Neural cell (in vitro differentiated cells): ENCODE data around the gene MAPK8IP3. TPM values are rescaled to one million over a fixed set of nuclear protein-coding genes. Genes with fewer than 3 reads are reported as not detected.

ENCODE experiments used
- H2AFZ ChIP-seq: fragments of 200-600, 300-800 bp; sonication (generic), shearing (Covaris generic); 2 replicates; pipeline ENCODE4 v1.6.0; 2014; ENCODE audit warnings: low read depth, mild to moderate bottlenecking, antibody characterized with exemption, low read length, moderate library complexity
- H3F3A ChIP-seq: fragments of 200-600 bp; shearing (Covaris generic); 2 replicates; pipeline ENCODE4 v1.6.1; 2016; ENCODE audit warnings: mild to moderate bottlenecking, moderate library complexity, mixed read lengths, antibody characterized with exemption, low read length; ENCODE audit not compliant: insufficient read depth, poor library complexity, severe bottlenecking
- H3K27ac ChIP-seq: fragments of 200-600, 300-800 bp; sonication (generic), shearing (Covaris generic); 2 replicates; pipeline ENCODE4 v1.5.1; 2014; ENCODE audit warnings: mild to moderate bottlenecking, low read length, moderate library complexity
- H3K27me3 ChIP-seq: fragments of 300-800, 200-600 bp; sonication (generic), shearing (Covaris generic); 2 replicates; pipeline ENCODE4 v1.6.0; 2014; ENCODE audit warnings: mild to moderate bottlenecking, low read depth, low read length, moderate library complexity; ENCODE audit not compliant: insufficient read depth
- H3K36me3 ChIP-seq: fragments of 300-800, 200-600 bp; sonication (generic), shearing (Covaris generic); 2 replicates; pipeline ENCODE4 v1.5.1; 2014; ENCODE audit warnings: mild to moderate bottlenecking, antibody characterized with exemption, low read length, moderate library complexity; ENCODE audit not compliant: insufficient read depth
- H3K4me2 ChIP-seq: fragments of 300-800, 200-600 bp; sonication (generic), shearing (Covaris generic); 2 replicates; pipeline ENCODE4 v1.6.0; 2014; ENCODE audit warnings: mild to moderate bottlenecking, low read length
- H3K4me3 ChIP-seq: fragments of 300-800, 200-600 bp; sonication (generic), shearing (Covaris generic); 2 replicates; pipeline ENCODE4 v1.5.1; 2014; ENCODE audit warnings: mild to moderate bottlenecking, low read length, moderate library complexity
- H3K79me2 ChIP-seq: fragments of 200-600 bp; shearing (Covaris generic); replicated peaks from 2 replicates; pipeline ENCODE4 v1.6.0; 2014; ENCODE audit warnings: mild to moderate bottlenecking, low read length, moderate library complexity; ENCODE audit not compliant: insufficient read depth
- H3K9ac ChIP-seq: fragments of 300-800, 200-600 bp; sonication (generic), shearing (Covaris generic); 2 replicates; pipeline ENCODE4 v1.6.1; 2016; ENCODE audit warnings: mild to moderate bottlenecking, low read length, mixed read lengths
- H3K9me2 ChIP-seq: fragments of 200-600 bp; shearing (Covaris generic); 2 replicates; pipeline ENCODE4 v1.6.1; 2016; ENCODE audit warnings: mild to moderate bottlenecking, low read length, mixed read lengths; ENCODE audit not compliant: insufficient read depth
- H3K9me3 ChIP-seq: fragments of 200-600, 300-800 bp; sonication (generic), shearing (Covaris generic); 2 replicates; pipeline ENCODE4 v1.6.1; 2016; ENCODE audit warnings: mild to moderate bottlenecking, mixed run types, low read length, moderate library complexity, mixed read lengths
- H4K20me1 ChIP-seq: fragments of 200-600 bp; shearing (Covaris generic); 2 replicates; pipeline ENCODE4 v1.6.1; 2016; ENCODE audit warnings: mild to moderate bottlenecking, mixed run types; ENCODE audit not compliant: insufficient read depth
- EP300 ChIP-seq: fragments of 450-650 bp; conservative IDR thresholded peaks from 2 replicates; pipeline ENCODE4 v1.6.1; 2014; ENCODE audit warnings: antibody characterized with exemption, mild to moderate bottlenecking, moderate library complexity; ENCODE audit not compliant: poor library complexity, severe bottlenecking
- MXI1 ChIP-seq: fragments of 450-650 bp; conservative IDR thresholded peaks from 2 replicates; pipeline ENCODE4 v1.6.1; 2014; ENCODE audit warnings: antibody characterized with exemption, mild to moderate bottlenecking; ENCODE audit not compliant: poor library complexity, severe bottlenecking
- POLR2AphosphoS5 ChIP-seq: IDR thresholded peaks from 2 replicates; pipeline ENCODE4 v1.6.1; 2012
- RAD21 ChIP-seq: fragments of 450-650 bp; conservative IDR thresholded peaks from 2 replicates; pipeline ENCODE4 v1.6.1; 2014; ENCODE audit warnings: antibody characterized with exemption, mild to moderate bottlenecking, moderate library complexity
- TAF1 ChIP-seq: IDR thresholded peaks from 2 replicates; pipeline ENCODE4 v1.6.1; 2012; ENCODE audit warnings: low read depth
- polyA plus RNA-seq: library from polyadenylated mRNA; depleted of rRNA; stranded (reverse); fragments of >200 nt; gene quantifications from 2 replicates; pipeline ENCODE4 v1.2.3, GENCODE V29; 2014
- TF ChIP-seq, protein P1 (sequence below): IDR thresholded peaks from 2 replicates; pipeline ENCODE4 v1.6.1; 2012; ENCODE audit warnings: borderline replicate concordance

The MAPK8IP3 gene
- polyA plus RNA-seq, 1 donor from 2014 or later = 51.0 TPM

DNA sequence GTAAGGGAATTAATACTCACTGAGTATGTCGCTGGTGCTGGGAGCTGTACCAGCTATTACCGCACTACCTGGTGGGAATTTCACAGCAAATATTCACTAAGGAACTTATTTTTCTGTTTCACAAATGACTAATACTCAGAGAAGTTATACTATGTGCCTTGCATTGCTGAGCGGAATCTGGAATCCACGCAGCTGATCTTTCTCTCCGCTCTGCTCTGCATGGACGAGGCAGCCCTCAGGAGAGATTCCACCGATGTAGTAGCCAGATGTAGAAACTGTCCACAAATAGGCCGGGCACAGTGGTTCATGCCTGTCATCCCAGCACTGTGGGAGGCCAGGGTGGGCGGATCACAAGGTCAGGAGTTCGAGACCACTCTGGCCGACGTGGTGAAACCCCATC, 48.2 kb downstream of the MAPK8IP3 start:
- H3K9ac ChIP-seq = no peak overlapping the region
- no peak overlapping the region for H3K4me3 ChIP-seq
- H3K4me2 ChIP-seq = no peak overlapping the region
- H3K9me2 ChIP-seq = no peaks in the 10 kb centered on the region
- H3K27ac ChIP-seq = no peak overlapping the region
- H2AFZ ChIP-seq = no peak overlapping the region
- H3K36me3 ChIP-seq = peaks cover 6% of the 10 kb centered on the region
- no peaks in the 10 kb centered on the region for H3F3A ChIP-seq
- no peaks in the 10 kb centered on the region for H3K9me3 ChIP-seq
- TF ChIP-seq EP300 (no peak), MXI1 (no peak), RAD21 (no peak)
- TF ChIP-seq, protein P1, sequence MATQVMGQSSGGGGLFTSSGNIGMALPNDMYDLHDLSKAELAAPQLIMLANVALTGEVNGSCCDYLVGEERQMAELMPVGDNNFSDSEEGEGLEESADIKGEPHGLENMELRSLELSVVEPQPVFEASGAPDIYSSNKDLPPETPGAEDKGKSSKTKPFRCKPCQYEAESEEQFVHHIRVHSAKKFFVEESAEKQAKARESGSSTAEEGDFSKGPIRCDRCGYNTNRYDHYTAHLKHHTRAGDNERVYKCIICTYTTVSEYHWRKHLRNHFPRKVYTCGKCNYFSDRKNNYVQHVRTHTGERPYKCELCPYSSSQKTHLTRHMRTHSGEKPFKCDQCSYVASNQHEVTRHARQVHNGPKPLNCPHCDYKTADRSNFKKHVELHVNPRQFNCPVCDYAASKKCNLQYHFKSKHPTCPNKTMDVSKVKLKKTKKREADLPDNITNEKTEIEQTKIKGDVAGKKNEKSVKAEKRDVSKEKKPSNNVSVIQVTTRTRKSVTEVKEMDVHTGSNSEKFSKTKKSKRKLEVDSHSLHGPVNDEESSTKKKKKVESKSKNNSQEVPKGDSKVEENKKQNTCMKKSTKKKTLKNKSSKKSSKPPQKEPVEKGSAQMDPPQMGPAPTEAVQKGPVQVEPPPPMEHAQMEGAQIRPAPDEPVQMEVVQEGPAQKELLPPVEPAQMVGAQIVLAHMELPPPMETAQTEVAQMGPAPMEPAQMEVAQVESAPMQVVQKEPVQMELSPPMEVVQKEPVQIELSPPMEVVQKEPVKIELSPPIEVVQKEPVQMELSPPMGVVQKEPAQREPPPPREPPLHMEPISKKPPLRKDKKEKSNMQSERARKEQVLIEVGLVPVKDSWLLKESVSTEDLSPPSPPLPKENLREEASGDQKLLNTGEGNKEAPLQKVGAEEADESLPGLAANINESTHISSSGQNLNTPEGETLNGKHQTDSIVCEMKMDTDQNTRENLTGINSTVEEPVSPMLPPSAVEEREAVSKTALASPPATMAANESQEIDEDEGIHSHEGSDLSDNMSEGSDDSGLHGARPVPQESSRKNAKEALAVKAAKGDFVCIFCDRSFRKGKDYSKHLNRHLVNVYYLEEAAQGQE = no peak
- no peaks in the 10 kb centered on the region for H3K79me2 ChIP-seq
- no peaks in the 10 kb centered on the region for H3K27me3 ChIP-seq
- H4K20me1 ChIP-seq = no peaks in the 10 kb centered on the region

DNA sequence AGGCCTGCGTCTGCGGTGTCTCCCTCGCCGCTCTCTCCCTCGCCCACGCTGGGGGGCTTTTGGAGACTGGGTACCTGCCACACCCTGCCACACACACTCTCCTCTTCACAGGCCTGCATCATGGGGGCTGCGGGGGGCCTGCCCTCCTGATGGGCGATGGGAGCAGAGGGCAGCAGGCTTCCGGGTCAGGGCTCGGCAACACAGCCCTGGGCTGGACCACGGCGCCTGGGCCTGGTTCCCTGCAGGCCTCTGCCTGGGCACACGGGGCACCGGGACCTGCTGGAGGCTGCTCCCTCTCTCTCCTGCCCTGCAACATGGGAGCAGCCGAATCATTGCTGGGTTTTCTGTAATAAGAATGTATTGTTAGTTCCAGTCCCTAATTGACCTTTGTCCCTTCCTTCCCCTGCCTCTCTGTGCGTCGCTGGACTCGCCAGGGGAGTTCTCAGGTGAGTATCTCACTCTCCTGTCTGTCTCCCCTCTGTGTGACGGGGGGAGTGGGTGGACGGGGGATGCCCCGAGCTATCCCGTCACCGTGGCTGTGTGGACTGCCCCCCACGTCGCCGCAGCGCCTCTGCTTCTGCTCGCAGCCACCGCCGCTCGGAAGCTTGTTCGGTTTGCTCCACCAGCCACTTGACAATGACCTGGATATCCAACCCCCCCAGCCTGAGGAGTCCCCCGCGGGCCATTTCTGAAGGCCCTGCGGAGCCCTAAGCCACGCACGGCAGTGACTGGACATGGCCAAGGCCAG, 51.9 kb downstream of the MAPK8IP3 start:
- no peak overlapping the region for H3K4me3 ChIP-seq
- H3K4me2 ChIP-seq = no peak overlapping the region
- H3K9me3 ChIP-seq = no peaks in the 10 kb centered on the region
- TF ChIP-seq EP300 (no peak), TAF1 (no peak), POLR2AphosphoS5 (no peak)
- TF ChIP-seq, protein P1 = no peak
- H4K20me1 ChIP-seq = no peaks in the 10 kb centered on the region
- H3K27me3 ChIP-seq = no peaks in the 10 kb centered on the region
- no peaks in the 10 kb centered on the region for H3K36me3 ChIP-seq
- no peaks in the 10 kb centered on the region for H3K79me2 ChIP-seq
- no peaks in the 10 kb centered on the region for H3K9me2 ChIP-seq
- no peak overlapping the region for H3K27ac ChIP-seq
- H3F3A ChIP-seq = no peaks in the 10 kb centered on the region
- H2AFZ ChIP-seq = no peak overlapping the region
- H3K9ac ChIP-seq = no peak overlapping the region
